Trophoblast cell (in vitro differentiated cells and primary cell): ENCODE results near the gene SLC16A12.

ENCODE experiments used
- DNase-seq, 2 donors: peaks; one replicate each; pipeline ENCODE4 v3.0.0-alpha.2; 2016
- H2AFZ ChIP-seq: 2 replicates; pipeline ENCODE4 v1.6.1; 2013; ENCODE audit warnings: low read length, moderate library complexity, mild to moderate bottlenecking; ENCODE audit not compliant: insufficient read depth, poor library complexity
- H2AK5ac ChIP-seq: 2 replicates; pipeline ENCODE4 v1.6.1; 2013; ENCODE audit warnings: mild to moderate bottlenecking, low read length
- H2BK120ac ChIP-seq: 2 replicates; pipeline ENCODE4 v1.6.1; 2013; ENCODE audit warnings: low read length, mild to moderate bottlenecking, moderate library complexity; ENCODE audit not compliant: insufficient read depth, poor library complexity
- H2BK12ac ChIP-seq: 2 replicates; pipeline ENCODE4 v1.6.1; 2013; ENCODE audit warnings: mild to moderate bottlenecking, low read length, moderate library complexity
- H2BK5ac ChIP-seq: 2 replicates; pipeline ENCODE4 v1.6.1; 2013; ENCODE audit warnings: low read length, low read depth, moderate library complexity, mild to moderate bottlenecking; ENCODE audit not compliant: poor library complexity
- H3K14ac ChIP-seq: 2 replicates; pipeline ENCODE4 v1.6.1; 2013; ENCODE audit warnings: mild to moderate bottlenecking, low read length
- H3K18ac ChIP-seq: 2 replicates; pipeline ENCODE4 v1.6.1; 2013; ENCODE audit warnings: mild to moderate bottlenecking, low read length
- H3K23ac ChIP-seq: 2 replicates; pipeline ENCODE4 v1.6.1; 2013; ENCODE audit warnings: low read length
- H3K27ac ChIP-seq: 2 replicates; pipeline ENCODE4 v1.5.1; 2013; ENCODE audit warnings: low read depth, mild to moderate bottlenecking, inconsistent platforms, low read length, moderate library complexity
- H3K27me3 ChIP-seq: 2 replicates; pipeline ENCODE4 v1.6.1; 2013; ENCODE audit warnings: inconsistent platforms, mild to moderate bottlenecking, low read length, moderate library complexity; ENCODE audit not compliant: insufficient read depth
- H3K36me3 ChIP-seq, 2 experiments: 1 replicate in 1 of 2; 2 replicates in 1 of 2; pipeline ENCODE4 v1.6.1; 2013; ENCODE audit warnings: low read length in 2 of 2, mild to moderate bottlenecking in 2 of 2, moderate library complexity in 1 of 2; ENCODE audit not compliant: insufficient read depth in 2 of 2, control insufficient read depth in 1 of 2
- H3K4ac ChIP-seq: 2 replicates; pipeline ENCODE4 v1.6.1; 2013; ENCODE audit warnings: low read depth, mild to moderate bottlenecking, low read length, moderate library complexity
- H3K4me1 ChIP-seq, 2 experiments: 1 replicate in 1 of 2; 2 replicates in 1 of 2; pipeline ENCODE4 v1.6.1; 2013; ENCODE audit warnings: low read length in 2 of 2, mild to moderate bottlenecking in 2 of 2, moderate library complexity in 1 of 2; ENCODE audit not compliant: insufficient read depth in 2 of 2, control insufficient read depth in 1 of 2
- H3K4me2 ChIP-seq: 2 replicates; pipeline ENCODE4 v1.6.1; 2013; ENCODE audit warnings: inconsistent platforms, mild to moderate bottlenecking, low read length, moderate library complexity
- H3K4me3 ChIP-seq: 2 replicates; pipeline ENCODE4 v1.5.1; 2013; ENCODE audit warnings: mild to moderate bottlenecking, low read depth, low read length, inconsistent platforms
- H3K79me1 ChIP-seq: one replicate; pipeline ENCODE4 v1.6.1; 2013; ENCODE audit warnings: low read length
- H3K79me2 ChIP-seq: 2 replicates; pipeline ENCODE4 v1.6.1; 2013; ENCODE audit warnings: low read length, mild to moderate bottlenecking; ENCODE audit not compliant: control insufficient read depth, insufficient read depth, poor library complexity
- H3K9ac ChIP-seq: 2 replicates; pipeline ENCODE4 v1.6.1; 2013; ENCODE audit warnings: mild to moderate bottlenecking, low read length
- H3K9me3 ChIP-seq: 2 replicates; pipeline ENCODE4 v1.6.1; 2013; ENCODE audit warnings: low read depth, mild to moderate bottlenecking, control low read depth, inconsistent platforms, low read length; ENCODE audit not compliant: insufficient read depth
- H4K12ac ChIP-seq: 2 replicates; pipeline ENCODE4 v1.6.1; 2013; ENCODE audit warnings: low read depth, mild to moderate bottlenecking, low read length, moderate library complexity
- H4K8ac ChIP-seq: 2 replicates; pipeline ENCODE4 v1.6.1; 2013; ENCODE audit warnings: low read depth, mild to moderate bottlenecking, low read length, moderate library complexity
- H4K91ac ChIP-seq: one replicate; pipeline ENCODE4 v1.6.1; 2013; ENCODE audit warnings: low read depth, mild to moderate bottlenecking, low read length, moderate library complexity
- WGBS: extraction: QIAGEN DNeasy Blood & Tissue Kit; methylation state at CpG from one replicate; pipeline ENCODE4 v1.1.7; 2013; ENCODE audit warnings: missing lambda C conversion rate; ENCODE audit not compliant: insufficient read length, insufficient coverage; ENCODE audit errors: extremely low coverage; 5-methylcytosine and 5-hydroxymethylcytosine counted together

SLC16A12 gene

GRCh38 chr10:89540420-89540949 lies 5.1 kb upstream of the SLC16A12 start:
- no peak overlapping the region for H2BK5ac ChIP-seq
- H3K4me1 ChIP-seq: peaks cover 5 to 6% of the 10 kb centered on the region in 2 experiments
- no peak overlapping the region for H3K27ac ChIP-seq
- H2AK5ac ChIP-seq: no peak overlapping the region
- H3K36me3 ChIP-seq: no peaks in the 10 kb centered on the region
- no peaks in the 10 kb centered on the region for H3K79me1 ChIP-seq
- H3K4ac ChIP-seq: no peak overlapping the region
- H3K79me2 ChIP-seq: no peaks in the 10 kb centered on the region
- H4K91ac ChIP-seq: no peak overlapping the region
- no peak overlapping the region for H3K18ac ChIP-seq
- no peaks in the 10 kb centered on the region for H3K27me3 ChIP-seq
- no peak overlapping the region for H2BK120ac ChIP-seq
- H2BK12ac ChIP-seq: no peak overlapping the region
- DNase-seq: no peak
- H3K23ac ChIP-seq: no peak overlapping the region
- H3K4me2 ChIP-seq: no peak overlapping the region
- H4K8ac ChIP-seq: no peak overlapping the region
- no CpG with 5 or more reads among the region's 4 CpGs for WGBS
- no peak overlapping the region for H3K4me3 ChIP-seq
- H2AFZ ChIP-seq: no peak overlapping the region
- H3K9me3 ChIP-seq: no peaks in the 10 kb centered on the region
- H3K9ac ChIP-seq: no peak overlapping the region
- no peak overlapping the region for H4K12ac ChIP-seq
- no peak overlapping the region for H3K14ac ChIP-seq

GRCh38 chr10:89537364-89537763 lies 2.0 kb upstream of the SLC16A12 start:
- H3K18ac ChIP-seq: no peak overlapping the region
- no peak overlapping the region for H3K4me2 ChIP-seq
- H3K4me1 ChIP-seq: peaks cover 9 to 10% of the 10 kb centered on the region in 2 experiments
- no peak overlapping the region for H2BK120ac ChIP-seq
- no peaks in the 10 kb centered on the region for H3K79me2 ChIP-seq
- no peak overlapping the region for H2BK12ac ChIP-seq
- H2BK5ac ChIP-seq: no peak overlapping the region
- H3K4me3 ChIP-seq: no peak overlapping the region
- H3K27me3 ChIP-seq: peaks cover 12% of the 10 kb centered on the region
- H3K79me1 ChIP-seq: no peaks in the 10 kb centered on the region
- H2AK5ac ChIP-seq: no peak overlapping the region
- no peak for DNase-seq
- H4K12ac ChIP-seq: no peak overlapping the region
- H3K14ac ChIP-seq: no peak overlapping the region
- H3K9ac ChIP-seq: no peak overlapping the region
- H4K91ac ChIP-seq: no peak overlapping the region
- no peak overlapping the region for H2AFZ ChIP-seq
- no peak overlapping the region for H3K27ac ChIP-seq
- no peak overlapping the region for H4K8ac ChIP-seq
- no peaks in the 10 kb centered on the region for H3K36me3 ChIP-seq
- WGBS: no CpG with 5 or more reads among the region's 1 CpG
- H3K9me3 ChIP-seq: no peaks in the 10 kb centered on the region
- H3K4ac ChIP-seq: no peak overlapping the region
- no peak overlapping the region for H3K23ac ChIP-seq

- Histone ChIP-seq H4K91ac (no peak overlapping the region), H2AK5ac (no peak overlapping the region), H3K4me1 (peaks cover 9 to 10% of the 10 kb centered on the region in 2 experiments), H4K12ac (no peak overlapping the region), H3K79me1 (no peaks in the 10 kb centered on the region), H3K18ac (peak overlapping the region; percentile 85), H3K4ac (no peak overlapping the region), H2AFZ (no peak overlapping the region), H4K8ac (no peak overlapping the region), H2BK5ac (no peak overlapping the region), H3K4me2 (peak overlapping the region; percentile 67), H3K23ac (no peak overlapping the region), H3K9ac (no peak overlapping the region), H3K27ac (no peak overlapping the region), H3K14ac (no peak overlapping the region), H2BK120ac (peak overlapping the region; percentile 75), H3K4me3 (peak overlapping the region; percentile 55), H3K27me3 (peaks cover 12% of the 10 kb centered on the region), H3K79me2 (no peaks in the 10 kb centered on the region), H3K36me3 (no peaks in the 10 kb centered on the region), H3K9me3 (no peaks in the 10 kb centered on the region), H2BK12ac (peak overlapping the region; percentile 38)
- no CpG with 5 or more reads among the region's 16 CpGs for WGBS
- DNase-seq: no peak
Observed at GRCh38 chr10:89536013-89536354, 590 bp upstream of the SLC16A12 start.

- H2AK5ac ChIP-seq: no peak overlapping the region
- no peak overlapping the region for H2BK12ac ChIP-seq
- H4K8ac ChIP-seq: no peak overlapping the region
- H4K12ac ChIP-seq: no peak overlapping the region
- no peak overlapping the region for H2BK5ac ChIP-seq
- no peak overlapping the region for H3K4ac ChIP-seq
- H4K91ac ChIP-seq: no peak overlapping the region
- H3K4me2 ChIP-seq: peak overlapping the region; percentile 67
- no peaks in the 10 kb centered on the region for H3K79me2 ChIP-seq
- H2AFZ ChIP-seq: no peak overlapping the region
- H3K23ac ChIP-seq: no peak overlapping the region
- H3K79me1 ChIP-seq: no peaks in the 10 kb centered on the region
- H2BK120ac ChIP-seq: no peak overlapping the region
- peaks cover 9 to 10% of the 10 kb centered on the region in 2 experiments for H3K4me1 ChIP-seq
- no peak overlapping the region for H3K14ac ChIP-seq
- H3K9ac ChIP-seq: no peak overlapping the region
- no peak overlapping the region for H3K18ac ChIP-seq
- no CpG with 5 or more reads among the region's 8 CpGs for WGBS
- DNase-seq: no peak
- H3K36me3 ChIP-seq: no peaks in the 10 kb centered on the region
- no peak overlapping the region for H3K27ac ChIP-seq
- H3K9me3 ChIP-seq: no peaks in the 10 kb centered on the region
- no peak overlapping the region for H3K4me3 ChIP-seq
- peaks cover 12% of the 10 kb centered on the region for H3K27me3 ChIP-seq
Observed at GRCh38 chr10:89534826-89535166, 598 bp downstream of the SLC16A12 start.
